ENCODE results near the gene GPSM1.

The GPSM1 gene

GRCh38 chr9:136323371-136323789, 4.0 kb upstream of the GPSM1 start:
- Histone ChIP-seq H3K27ac (ENCODE audit: low read depth, low read length) (no peak overlapping the region), H3K4me3 (ENCODE audit: low read length) (no peak overlapping the region), H3K4me1 (ENCODE audit: insufficient read depth, low read length) (peaks cover 11% of the 10 kb centered on the region; the same call in 1 of the 2 replicates), H3K36me3 (ENCODE audit: insufficient read depth, low read length) (no peaks in the 10 kb centered on the region), H3K9ac (ENCODE audit: low read depth, low read length) (no peak overlapping the region), H3K9me3 (ENCODE audit: insufficient read depth, low read depth, low read length) (no peaks in the 10 kb centered on the region), H3K27me3 (ENCODE audit: insufficient read depth, low read length) (no peaks in the 10 kb centered on the region)
- WGBS, result 93% methylated on average over 17 of the region's 17 CpGs

GRCh38 chr9:136324501-136325300, 2.6 kb upstream of the GPSM1 start:
- peaks cover 11% of the 10 kb centered on the region; the same call in 1 of the 2 replicates for H3K4me1 ChIP-seq (ENCODE audit: insufficient read depth, low read length)
- no peak overlapping the region for H3K27ac ChIP-seq (ENCODE audit: low read depth, low read length)
- WGBS, result 84% methylated on average over 24 of the region's 24 CpGs
- no peaks in the 10 kb centered on the region for H3K36me3 ChIP-seq (ENCODE audit: insufficient read depth, low read length)
- H3K27me3 ChIP-seq (ENCODE audit: insufficient read depth, low read length), result no peaks in the 10 kb centered on the region
- no peak overlapping the region for H3K9ac ChIP-seq (ENCODE audit: low read depth, low read length)
- no peaks in the 10 kb centered on the region for H3K9me3 ChIP-seq (ENCODE audit: insufficient read depth, low read depth, low read length)
- no peak overlapping the region for H3K4me3 ChIP-seq (ENCODE audit: low read length)

- Histone ChIP-seq H3K4me1 (ENCODE audit: insufficient read depth, low read length) (peaks cover 11% of the 10 kb centered on the region; the same call in 1 of the 2 replicates), H3K27ac (ENCODE audit: low read depth, low read length) (no peak overlapping the region), H3K36me3 (ENCODE audit: insufficient read depth, low read length) (no peaks in the 10 kb centered on the region), H3K9ac (ENCODE audit: low read depth, low read length) (no peak overlapping the region), H3K27me3 (ENCODE audit: insufficient read depth, low read length) (no peaks in the 10 kb centered on the region), H3K4me3 (ENCODE audit: low read length) (no peak overlapping the region), H3K9me3 (ENCODE audit: insufficient read depth, low read depth, low read length) (no peaks in the 10 kb centered on the region)
- 94% methylated on average over 13 of the region's 13 CpGs for WGBS
Measured at GRCh38 chr9:136325358-136325757, 2.0 kb upstream of the GPSM1 start.

- Histone ChIP-seq H3K4me3 (ENCODE audit: low read length) (0 out of 2 replicates have a peak overlapping the region, but pooled peaks have one; percentile 7), H3K36me3 (ENCODE audit: insufficient read depth, low read length) (no peaks in the 10 kb centered on the region), H3K27ac (ENCODE audit: low read depth, low read length) (peak overlapping the region; percentile 49; the same call in 1 of the 2 replicates), H3K9me3 (ENCODE audit: insufficient read depth, low read depth, low read length) (no peaks in the 10 kb centered on the region), H3K27me3 (ENCODE audit: insufficient read depth, low read length) (no peaks in the 10 kb centered on the region), H3K9ac (ENCODE audit: low read depth, low read length) (peak overlapping the region; percentile 28; the same call in 1 of the 2 replicates), H3K4me1 (ENCODE audit: insufficient read depth, low read length) (peaks cover 11% of the 10 kb centered on the region; the same call in 1 of the 2 replicates)
- 49% methylated on average over 28 of the region's 28 CpGs for WGBS
Measured at GRCh38 chr9:136326061-136326760, 1.1 kb upstream of the GPSM1 start.

- 51% methylated on average over 17 of the region's 17 CpGs for WGBS
- peak overlapping the region; percentile 29 for H3K4me3 ChIP-seq (ENCODE audit: low read length)
- H3K27ac ChIP-seq (ENCODE audit: low read depth, low read length), result peak overlapping the region; percentile 15; the same call in 1 of the 2 replicates
- H3K36me3 ChIP-seq (ENCODE audit: insufficient read depth, low read length), result no peaks in the 10 kb centered on the region
- no peaks in the 10 kb centered on the region for H3K9me3 ChIP-seq (ENCODE audit: insufficient read depth, low read depth, low read length)
- peaks cover 11% of the 10 kb centered on the region; the same call in 1 of the 2 replicates for H3K4me1 ChIP-seq (ENCODE audit: insufficient read depth, low read length)
- H3K27me3 ChIP-seq (ENCODE audit: insufficient read depth, low read length), result no peaks in the 10 kb centered on the region
- peak overlapping the region; percentile 40 for H3K9ac ChIP-seq (ENCODE audit: low read depth, low read length)
Measured at GRCh38 chr9:136326761-136327303, 507 bp upstream of the GPSM1 start.

GRCh38 chr9:136328011-136328621, 777 bp downstream of the GPSM1 start:
- Histone ChIP-seq H3K27me3 (ENCODE audit: insufficient read depth, low read length) (no peaks in the 10 kb centered on the region), H3K4me3 (ENCODE audit: low read length) (peak overlapping the region; percentile 58), H3K9ac (ENCODE audit: low read depth, low read length) (peak overlapping the region; percentile 70), H3K9me3 (ENCODE audit: insufficient read depth, low read depth, low read length) (no peaks in the 10 kb centered on the region), H3K36me3 (ENCODE audit: insufficient read depth, low read length) (no peaks in the 10 kb centered on the region), H3K4me1 (ENCODE audit: insufficient read depth, low read length) (peaks cover 11% of the 10 kb centered on the region; the same call in 1 of the 2 replicates), H3K27ac (ENCODE audit: low read depth, low read length) (no peak overlapping the region)
- WGBS, result 64% methylated on average over 13 of the region's 13 CpGs

- no peaks in the 10 kb centered on the region for H3K27me3 ChIP-seq (ENCODE audit: insufficient read depth, low read length)
- H3K9ac ChIP-seq (ENCODE audit: low read depth, low read length), result peak overlapping the region; percentile 70
- no peak overlapping the region for H3K27ac ChIP-seq (ENCODE audit: low read depth, low read length)
- peak overlapping the region; percentile 58 for H3K4me3 ChIP-seq (ENCODE audit: low read length)
- H3K9me3 ChIP-seq (ENCODE audit: insufficient read depth, low read depth, low read length), result no peaks in the 10 kb centered on the region
- WGBS, result 73% methylated on average over 15 of the region's 15 CpGs
- H3K36me3 ChIP-seq (ENCODE audit: insufficient read depth, low read length), result no peaks in the 10 kb centered on the region
- peaks cover 11% of the 10 kb centered on the region; the same call in 1 of the 2 replicates for H3K4me1 ChIP-seq (ENCODE audit: insufficient read depth, low read length)
Measured at GRCh38 chr9:136328622-136329041, 1.3 kb downstream of the GPSM1 start.

- H3K36me3 ChIP-seq (ENCODE audit: insufficient read depth, low read length), result no peaks in the 10 kb centered on the region
- no peaks in the 10 kb centered on the region for H3K9me3 ChIP-seq (ENCODE audit: insufficient read depth, low read depth, low read length)
- peaks cover 11% of the 10 kb centered on the region; the same call in 1 of the 2 replicates for H3K4me1 ChIP-seq (ENCODE audit: insufficient read depth, low read length)
- no peaks in the 10 kb centered on the region for H3K27me3 ChIP-seq (ENCODE audit: insufficient read depth, low read length)
- no peak overlapping the region for H3K27ac ChIP-seq (ENCODE audit: low read depth, low read length)
- peak overlapping the region; percentile 70; the same call in 1 of the 2 replicates for H3K9ac ChIP-seq (ENCODE audit: low read depth, low read length)
- WGBS, result 88% methylated on average over 19 of the region's 19 CpGs
- peak overlapping the region; percentile 58; the same call in 1 of the 2 replicates for H3K4me3 ChIP-seq (ENCODE audit: low read length)
Measured at GRCh38 chr9:136329211-136329627, 1.9 kb downstream of the GPSM1 start.

GRCh38 chr9:136329636-136330405, 2.5 kb downstream of the GPSM1 start:
- H3K9me3 ChIP-seq (ENCODE audit: insufficient read depth, low read depth, low read length), result no peaks in the 10 kb centered on the region
- WGBS, result 93% methylated on average over 22 of the region's 23 CpGs
- no peak overlapping the region for H3K9ac ChIP-seq (ENCODE audit: low read depth, low read length)
- no peaks in the 10 kb centered on the region for H3K27me3 ChIP-seq (ENCODE audit: insufficient read depth, low read length)
- H3K4me3 ChIP-seq (ENCODE audit: low read length), result no peak overlapping the region
- H3K27ac ChIP-seq (ENCODE audit: low read depth, low read length), result no peak overlapping the region
- no peaks in the 10 kb centered on the region for H3K36me3 ChIP-seq (ENCODE audit: insufficient read depth, low read length)
- H3K4me1 ChIP-seq (ENCODE audit: insufficient read depth, low read length), result peaks cover 11% of the 10 kb centered on the region; the same call in 1 of the 2 replicates

- Histone ChIP-seq H3K9ac (ENCODE audit: low read depth, low read length) (no peak overlapping the region), H3K27ac (ENCODE audit: low read depth, low read length) (no peak overlapping the region), H3K9me3 (ENCODE audit: insufficient read depth, low read depth, low read length) (no peaks in the 10 kb centered on the region), H3K27me3 (ENCODE audit: insufficient read depth, low read length) (no peaks in the 10 kb centered on the region), H3K36me3 (ENCODE audit: insufficient read depth, low read length) (no peaks in the 10 kb centered on the region), H3K4me1 (ENCODE audit: insufficient read depth, low read length) (peaks cover 11% of the 10 kb centered on the region; the same call in 1 of the 2 replicates), H3K4me3 (ENCODE audit: low read length) (no peak overlapping the region)
- whole genome bisulfite sequencing, result 88% methylated on average over 14 of the region's 14 CpGs
Measured at GRCh38 chr9:136330406-136330990, 3.2 kb downstream of the GPSM1 start.

Measured in HUES64 (cell line).